GM23248 (cell line): ENCODE data around the gene ANO4.

Experiments
- EZH2 ChIP-seq: fragments of 200-600 bp; sonication (generic); IDR thresholded peaks from 2 replicates; pipeline ENCODE4 v1.6.1; 2018; ENCODE audit warnings: antibody characterized with exemption, mild to moderate bottlenecking; ENCODE audit not compliant: insufficient read depth, poor library complexity, severe bottlenecking
- EZH2phosphoT487 ChIP-seq: fragments of 200-600 bp; sonication (generic); IDR thresholded peaks from 2 replicates; pipeline ENCODE4 v1.6.1; 2018; ENCODE audit warnings: antibody characterized with exemption, moderate library complexity, mild to moderate bottlenecking, low read depth; ENCODE audit not compliant: insufficient read depth

GRCh38 chr12:101027816-101028215 is 233.2 kb downstream of the ANO4 start:
- no peak for TF ChIP-seq EZH2phosphoT487
- TF ChIP-seq EZH2, result no peak
